ENCODE results near the gene SKI. TPM values are rescaled to one million over a fixed set of nuclear protein-coding genes. Genes with fewer than 3 reads are reported as not detected.

The SKI gene
- total RNA-seq, 4 donors from 2014 or later, result 24.4 to 52.4 (median 32.2) TPM

GRCh38 chr1:2213576-2214505 is 14.3 kb upstream of the SKI start:
- H3K27me3 ChIP-seq, result no peaks in the 10 kb centered on the region
- intact Hi-C loops (cut with DNase I; ENCODE audit: low total_unique reads), result no loop called here
- H3K4me1 ChIP-seq, result peaks cover 31 to 42% (median 34%) of the 10 kb centered on the region in 4 donors
- peak overlapping the region; percentile 90 to 97 (median 96) for H3K27ac ChIP-seq
- peak overlapping the region in 1 of 4 donors; percentile 36 for H3K4me3 ChIP-seq
- DNase-seq, result peak; percentile 71
- TF ChIP-seq CTCF (IDR thresholded peaks at IDR 0.05), result no peak
- peak; percentile 43 for TF ChIP-seq EP300 (IDR thresholded peaks at IDR 0.05; ENCODE audit: low read depth)
- peak; percentile 68 to 79 (median 69) for TF ChIP-seq POLR2AphosphoS5 (IDR thresholded peaks at IDR 0.05)
- peak; percentile 13 for TF ChIP-seq POLR2A (IDR thresholded peaks at IDR 0.05)
- in situ Hi-C loops (cut with MboI; ENCODE audit: low pct_ligation_motif_present in 1 of 4, low pct_unique_long_range_greater_than_20kb in 1 of 4, low sequenced_read_pairs in 3 of 4), result loop anchor here in 2 of 4 donors (25.0 kb wide), 1 partner anchor 98 kb away; no protein-coding TSS in a partner anchor
- no peaks in the 10 kb centered on the region for H3K36me3 ChIP-seq
- WGBS, 2 donors (ENCODE audit: low coverage in 1 of 2), result 59% methylated on average over 32 of the region's 32 CpGs; no CpG with 5 or more reads in 1 of the 2 donors
- no peaks in the 10 kb centered on the region for H3K9me3 ChIP-seq

GRCh38 chr1:2214541-2215241 is 13.4 kb upstream of the SKI start:
- peak; percentile 17 for DNase-seq
- intact Hi-C loops (cut with DNase I; ENCODE audit: low total_unique reads) (no loop called here), in situ Hi-C loops (cut with MboI; ENCODE audit: low pct_ligation_motif_present in 1 of 4, low pct_unique_long_range_greater_than_20kb in 1 of 4, low sequenced_read_pairs in 3 of 4) (loop anchor here in 2 of 4 donors (25.0 kb wide), 1 partner anchor 98 kb away; no protein-coding TSS in a partner anchor)
- Histone ChIP-seq H3K9me3 (no peaks in the 10 kb centered on the region), H3K4me3 (no peak overlapping the region), H3K4me1 (peaks cover 30 to 34% (median 31%) of the 10 kb centered on the region in 4 donors), H3K27ac (peak overlapping the region; percentile 90 to 97 (median 96)), H3K36me3 (no peaks in the 10 kb centered on the region), H3K27me3 (no peaks in the 10 kb centered on the region)
- no peak for TF ChIP-seq CTCF (IDR thresholded peaks at IDR 0.05)
- no peak for TF ChIP-seq POLR2AphosphoS5 (IDR thresholded peaks at IDR 0.05)
- TF ChIP-seq POLR2A (IDR thresholded peaks at IDR 0.05), result no peak
- TF ChIP-seq EP300 (IDR thresholded peaks at IDR 0.05; ENCODE audit: low read depth), result no peak
- 68% methylated on average over 20 of the region's 21 CpGs; no CpG with 5 or more reads in 1 of the 2 donors for WGBS, 2 donors (ENCODE audit: low coverage in 1 of 2)

GRCh38 chr1:2215329-2215728 is 12.8 kb upstream of the SKI start:
- no peak overlapping the region for H3K4me3 ChIP-seq
- no peak for DNase-seq
- no peak for TF ChIP-seq EP300 (IDR thresholded peaks at IDR 0.05; ENCODE audit: low read depth)
- no peak for TF ChIP-seq POLR2AphosphoS5 (IDR thresholded peaks at IDR 0.05)
- no peak for TF ChIP-seq CTCF (IDR thresholded peaks at IDR 0.05)
- no peak for TF ChIP-seq POLR2A (IDR thresholded peaks at IDR 0.05)
- peaks cover 30 to 34% (median 31%) of the 10 kb centered on the region in 4 donors for H3K4me1 ChIP-seq
- WGBS, 2 donors (ENCODE audit: low coverage in 1 of 2), result 91% methylated on average over 11 of the region's 14 CpGs; no CpG with 5 or more reads in 1 of the 2 donors
- intact Hi-C loops (cut with DNase I; ENCODE audit: low total_unique reads), result no loop called here
- no peaks in the 10 kb centered on the region for H3K27me3 ChIP-seq
- in situ Hi-C loops (cut with MboI; ENCODE audit: low pct_ligation_motif_present in 1 of 4, low pct_unique_long_range_greater_than_20kb in 1 of 4, low sequenced_read_pairs in 3 of 4), result loop anchor here in 2 of 4 donors (25.0 kb wide), 1 partner anchor 97 kb away; no protein-coding TSS in a partner anchor
- peak overlapping the region in 3 of 4 donors; percentile 90 to 97 (median 97) for H3K27ac ChIP-seq
- no peaks in the 10 kb centered on the region for H3K36me3 ChIP-seq
- H3K9me3 ChIP-seq, result no peaks in the 10 kb centered on the region

Measured in transverse colon (tissue), 4 donors.